ENCODE results near the gene EFCAB9. TPM values are rescaled to one million over a fixed set of nuclear protein-coding genes. Genes with fewer than 3 reads are reported as not detected.

The EFCAB9 gene
- total and polyA plus RNA-seq, 7 donors: 0.08 TPM; not detected in 6

- TF ChIP-seq CTCF (IDR thresholded peaks at IDR 0.05): no peak
- Histone ChIP-seq H3K27ac (peak overlapping the region; percentile 79), H3K4me3 (no peak overlapping the region), H3K4me1 (peaks cover 40% of the 10 kb centered on the region), H3K27me3 (ENCODE audit: insufficient read depth in 3 of 3, low read length in 2 of 3) (no peaks in the 10 kb centered on the region), H3K9me3 (no peaks in the 10 kb centered on the region), H3K36me3 (ENCODE audit: insufficient read depth in 1 of 2, low read depth in 1 of 2) (no peaks in the 10 kb centered on the region)
- peak; percentile 38 to 58 (median 48) for ATAC-seq
- DNase-seq: no peak
- intact Hi-C loops (cut with DNase I): no loop called here
- 34 to 52% (median 47%) methylated on average over 8 of the region's 8 CpGs for WGBS, 3 donors
Observed at GRCh38 chr5:172168311-172168710, 25.7 kb upstream of the EFCAB9 start.

GRCh38 chr5:172169216-172169615, 24.8 kb upstream of the EFCAB9 start:
- intact Hi-C loops (cut with DNase I): no loop called here
- Histone ChIP-seq H3K4me1 (peaks cover 35% of the 10 kb centered on the region), H3K9me3 (no peaks in the 10 kb centered on the region), H3K36me3 (ENCODE audit: insufficient read depth in 1 of 2, low read depth in 1 of 2) (no peaks in the 10 kb centered on the region), H3K27me3 (ENCODE audit: insufficient read depth in 3 of 3, low read length in 2 of 3) (no peaks in the 10 kb centered on the region), H3K27ac (peak overlapping the region; percentile 79), H3K4me3 (no peak overlapping the region)
- ATAC-seq (no peak), DNase-seq (no peak)
- TF ChIP-seq CTCF (IDR thresholded peaks at IDR 0.05): no peak
- 93 to 98% (median 98%) methylated on average over 2 of the region's 2 CpGs for WGBS, 3 donors

GRCh38 chr5:172170251-172170701, 23.7 kb upstream of the EFCAB9 start:
- Histone ChIP-seq H3K36me3 (ENCODE audit: insufficient read depth in 1 of 2, low read depth in 1 of 2) (no peaks in the 10 kb centered on the region), H3K27ac (peak overlapping the region; percentile 17), H3K4me3 (no peak overlapping the region), H3K27me3 (ENCODE audit: insufficient read depth in 3 of 3, low read length in 2 of 3) (no peaks in the 10 kb centered on the region), H3K9me3 (no peaks in the 10 kb centered on the region), H3K4me1 (peaks cover 39% of the 10 kb centered on the region)
- intact Hi-C loops (cut with DNase I): no loop called here
- DNase-seq (no peak), ATAC-seq (peak; percentile 66 to 79 (median 76))
- 23 to 34% (median 24%) methylated on average over 9 of the region's 9 CpGs for WGBS, 3 donors
- TF ChIP-seq CTCF (IDR thresholded peaks at IDR 0.05): no peak

GRCh38 chr5:172171118-172171517, 22.9 kb upstream of the EFCAB9 start:
- 82 to 88% (median 85%) methylated on average over 8 of the region's 8 CpGs for WGBS, 3 donors
- H3K27ac ChIP-seq: peak overlapping the region; percentile 17

More at GRCh38 chr5:172171118-172171517, 22.9 kb upstream of the EFCAB9 start:
- intact Hi-C loops (cut with DNase I): no loop called here
- no peaks in the 10 kb centered on the region for H3K9me3 ChIP-seq
- no peak for ATAC-seq
- DNase-seq: no peak
- no peak overlapping the region for H3K4me3 ChIP-seq
- H3K4me1 ChIP-seq: peaks cover 39% of the 10 kb centered on the region
- H3K27me3 ChIP-seq (ENCODE audit: insufficient read depth in 3 of 3, low read length in 2 of 3): no peaks in the 10 kb centered on the region
- TF ChIP-seq CTCF (IDR thresholded peaks at IDR 0.05): no peak
- H3K36me3 ChIP-seq (ENCODE audit: insufficient read depth in 1 of 2, low read depth in 1 of 2): no peaks in the 10 kb centered on the region
